GM21390 (cell line): ENCODE data around the gene MXRA5.
"Not testable (repeated sequence)": the region's sequence is repeated elsewhere in the genome, so short reads cannot be mapped to it uniquely, and the experiment has no call there.

Source experiments
- ATAC-seq: cut with Tn5 transposase; IDR thresholded peaks from one replicate; pipeline ENCODE4 v1.9.1; 2021; ENCODE audit not compliant: unreplicated experiment

Gene MXRA5, protein sequence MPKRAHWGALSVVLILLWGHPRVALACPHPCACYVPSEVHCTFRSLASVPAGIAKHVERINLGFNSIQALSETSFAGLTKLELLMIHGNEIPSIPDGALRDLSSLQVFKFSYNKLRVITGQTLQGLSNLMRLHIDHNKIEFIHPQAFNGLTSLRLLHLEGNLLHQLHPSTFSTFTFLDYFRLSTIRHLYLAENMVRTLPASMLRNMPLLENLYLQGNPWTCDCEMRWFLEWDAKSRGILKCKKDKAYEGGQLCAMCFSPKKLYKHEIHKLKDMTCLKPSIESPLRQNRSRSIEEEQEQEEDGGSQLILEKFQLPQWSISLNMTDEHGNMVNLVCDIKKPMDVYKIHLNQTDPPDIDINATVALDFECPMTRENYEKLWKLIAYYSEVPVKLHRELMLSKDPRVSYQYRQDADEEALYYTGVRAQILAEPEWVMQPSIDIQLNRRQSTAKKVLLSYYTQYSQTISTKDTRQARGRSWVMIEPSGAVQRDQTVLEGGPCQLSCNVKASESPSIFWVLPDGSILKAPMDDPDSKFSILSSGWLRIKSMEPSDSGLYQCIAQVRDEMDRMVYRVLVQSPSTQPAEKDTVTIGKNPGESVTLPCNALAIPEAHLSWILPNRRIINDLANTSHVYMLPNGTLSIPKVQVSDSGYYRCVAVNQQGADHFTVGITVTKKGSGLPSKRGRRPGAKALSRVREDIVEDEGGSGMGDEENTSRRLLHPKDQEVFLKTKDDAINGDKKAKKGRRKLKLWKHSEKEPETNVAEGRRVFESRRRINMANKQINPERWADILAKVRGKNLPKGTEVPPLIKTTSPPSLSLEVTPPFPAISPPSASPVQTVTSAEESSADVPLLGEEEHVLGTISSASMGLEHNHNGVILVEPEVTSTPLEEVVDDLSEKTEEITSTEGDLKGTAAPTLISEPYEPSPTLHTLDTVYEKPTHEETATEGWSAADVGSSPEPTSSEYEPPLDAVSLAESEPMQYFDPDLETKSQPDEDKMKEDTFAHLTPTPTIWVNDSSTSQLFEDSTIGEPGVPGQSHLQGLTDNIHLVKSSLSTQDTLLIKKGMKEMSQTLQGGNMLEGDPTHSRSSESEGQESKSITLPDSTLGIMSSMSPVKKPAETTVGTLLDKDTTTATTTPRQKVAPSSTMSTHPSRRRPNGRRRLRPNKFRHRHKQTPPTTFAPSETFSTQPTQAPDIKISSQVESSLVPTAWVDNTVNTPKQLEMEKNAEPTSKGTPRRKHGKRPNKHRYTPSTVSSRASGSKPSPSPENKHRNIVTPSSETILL (N-terminal part only)

DNA sequence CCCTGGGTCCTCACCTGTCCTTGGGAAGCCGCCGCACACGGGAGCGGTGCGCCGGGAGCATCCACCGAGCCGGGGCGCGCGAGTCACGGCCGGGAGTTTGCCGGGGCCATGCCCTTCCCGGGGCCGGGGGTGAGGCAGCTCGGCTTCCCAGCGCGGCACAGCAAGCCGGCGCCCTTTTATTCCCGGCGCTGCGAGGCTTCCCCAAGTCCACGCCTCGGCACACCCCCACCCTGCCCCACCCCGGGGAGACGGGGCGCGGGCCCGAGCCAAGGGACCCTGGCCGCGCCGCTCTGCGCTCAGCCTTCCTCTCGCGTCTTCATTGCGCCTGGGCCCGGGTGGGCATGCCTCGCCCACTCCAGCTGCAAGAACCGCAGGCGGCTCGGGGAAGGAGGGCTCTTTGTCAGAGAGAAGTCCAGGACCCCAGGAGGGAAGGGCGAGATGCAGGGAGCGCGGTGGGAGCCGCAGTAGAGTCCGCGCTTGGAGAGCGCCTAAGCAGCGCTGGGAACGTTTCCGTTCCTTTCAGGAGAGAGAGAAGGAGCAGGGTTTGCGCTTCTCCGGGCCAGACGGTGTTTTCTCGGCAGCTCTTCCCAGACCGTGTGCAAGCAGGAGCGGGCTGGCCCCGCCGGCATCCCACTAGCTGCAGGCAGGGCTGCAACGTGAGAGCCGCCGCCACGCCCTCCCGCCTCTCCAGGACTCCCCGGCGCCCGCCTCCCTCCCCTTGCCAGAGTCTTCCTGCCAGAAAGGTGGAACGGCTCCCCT, at the start of gene MXRA5:
Gene MXRA5 (minus strand): TSS at position 152 of the 759 bp plus-strand sequence. CDS start 2,819 bp downstream, outside the sequence.
- ATAC-seq: no peak

DNA sequence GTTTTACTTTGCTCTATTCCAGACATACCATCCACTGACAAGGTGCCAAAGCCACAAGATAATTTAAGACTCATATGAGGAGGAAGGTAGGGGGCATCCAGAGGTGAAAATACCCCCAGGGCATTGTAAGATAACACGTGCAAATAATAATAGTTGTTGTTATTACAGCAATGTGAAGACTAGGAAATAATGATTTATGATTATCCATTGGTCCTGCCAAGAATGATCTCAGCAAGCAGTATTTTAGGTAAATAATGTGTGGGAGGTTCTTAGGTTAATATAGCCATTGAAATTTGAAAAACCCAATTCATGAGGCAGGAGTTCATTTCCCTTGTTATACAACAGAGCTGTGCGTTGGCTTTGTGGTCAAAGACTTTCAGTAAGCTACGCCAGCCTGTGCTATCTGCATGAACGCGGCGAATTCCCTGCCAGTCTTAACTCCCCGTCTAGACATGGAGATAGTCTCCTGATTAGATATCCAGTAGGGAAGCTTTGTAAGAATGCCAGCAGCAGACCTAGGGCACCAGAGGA, 47.2 kb upstream of the MXRA5 start:
- ATAC-seq: no peak

DNA sequence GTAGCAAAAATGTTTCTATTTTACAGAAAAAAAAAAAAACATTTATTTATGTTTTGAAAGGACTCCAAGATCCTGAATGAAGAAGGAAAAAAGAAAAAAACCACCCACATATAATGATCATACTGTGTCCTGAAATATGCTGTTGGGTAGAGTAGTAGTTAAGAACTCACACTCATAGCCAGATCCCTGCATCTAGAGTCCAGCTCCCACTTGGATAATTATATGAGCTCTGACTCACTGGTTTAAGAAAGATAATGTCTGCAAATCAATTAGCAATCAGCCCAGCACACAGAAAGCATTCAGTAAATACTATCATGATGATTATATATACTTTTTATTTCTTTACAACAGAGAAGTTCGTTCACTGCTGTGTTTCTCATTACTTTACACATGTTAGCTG, 46.7 kb upstream of the MXRA5 start:
- no peak for ATAC-seq

DNA sequence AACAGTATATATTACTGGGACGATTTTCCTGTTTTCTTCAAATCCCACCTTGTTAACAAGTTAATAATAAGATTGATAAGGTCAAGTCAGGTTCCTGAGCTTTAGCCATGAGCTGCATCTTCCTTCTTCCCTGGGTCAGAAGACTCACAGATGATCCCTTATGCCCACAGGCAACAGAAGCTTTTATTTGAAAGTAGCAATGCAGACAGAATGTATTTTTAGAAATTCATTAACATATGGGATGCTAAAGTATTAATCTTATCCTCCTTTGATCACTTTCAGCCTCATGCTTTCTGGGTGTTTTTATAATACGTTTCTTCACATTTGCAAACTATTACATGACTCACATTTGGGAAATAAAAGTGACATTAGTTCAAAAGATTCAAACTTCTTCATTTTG, 42.0 kb upstream of the MXRA5 start:
- ATAC-seq: no peak

DNA sequence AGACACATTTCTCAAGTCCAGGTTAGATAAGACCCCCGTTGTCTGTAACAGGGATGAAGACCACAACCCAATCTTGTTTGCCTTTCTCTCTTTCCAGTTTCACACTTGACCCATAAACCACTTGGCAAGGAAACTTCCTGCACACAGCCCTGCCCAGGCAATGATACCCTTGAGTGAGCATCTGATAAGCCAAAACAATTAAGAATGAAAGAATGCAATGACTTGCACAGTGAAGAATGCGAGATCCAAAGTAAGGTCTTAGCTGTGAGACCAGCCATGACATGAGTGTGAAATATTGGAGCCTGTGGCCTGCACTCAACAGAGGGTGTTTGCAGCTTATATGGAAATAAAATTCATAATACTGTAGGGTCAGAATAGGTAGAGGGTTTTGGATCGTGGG, 37.9 kb upstream of the MXRA5 start:
- no peak for ATAC-seq

DNA sequence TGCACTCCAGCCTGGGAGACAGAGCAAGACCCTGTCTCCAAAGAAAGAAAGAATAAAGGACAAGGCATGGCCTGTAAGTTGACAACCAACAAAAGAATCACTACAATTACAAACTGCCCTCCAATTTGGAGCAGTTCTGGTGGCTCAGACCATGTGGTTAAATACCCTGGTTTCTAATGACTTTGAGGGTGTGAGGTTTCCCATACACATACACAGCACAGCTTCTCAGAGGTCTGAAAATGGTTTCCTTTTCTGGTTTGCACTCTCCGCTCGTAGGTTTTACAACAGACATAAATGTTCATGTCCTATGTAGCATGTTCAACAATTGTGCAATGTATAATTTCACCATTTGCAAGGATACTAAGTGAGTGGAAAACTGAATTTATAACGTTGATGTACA, 34.2 kb upstream of the MXRA5 start:
- no peak for ATAC-seq

DNA sequence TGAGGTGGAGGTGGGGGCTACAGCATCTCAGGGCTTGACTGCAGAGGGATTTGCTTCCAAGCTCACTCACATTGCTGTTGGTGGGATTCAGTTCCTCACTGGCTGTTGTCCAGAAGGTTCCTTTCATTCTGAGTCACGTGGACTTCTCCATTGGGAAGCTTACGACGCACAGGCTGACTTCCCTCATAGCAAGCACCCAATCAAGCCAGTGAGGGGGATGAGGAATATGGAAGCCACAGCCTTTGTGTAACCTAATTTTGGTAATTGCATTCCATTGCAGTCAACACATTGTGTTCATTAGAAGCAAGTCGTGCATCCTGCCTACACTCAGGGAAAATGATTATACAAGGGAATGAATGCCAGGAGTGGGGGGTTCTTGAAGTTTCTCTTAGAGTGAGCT, 32.7 kb upstream of the MXRA5 start:
- ATAC-seq: no peak

DNA sequence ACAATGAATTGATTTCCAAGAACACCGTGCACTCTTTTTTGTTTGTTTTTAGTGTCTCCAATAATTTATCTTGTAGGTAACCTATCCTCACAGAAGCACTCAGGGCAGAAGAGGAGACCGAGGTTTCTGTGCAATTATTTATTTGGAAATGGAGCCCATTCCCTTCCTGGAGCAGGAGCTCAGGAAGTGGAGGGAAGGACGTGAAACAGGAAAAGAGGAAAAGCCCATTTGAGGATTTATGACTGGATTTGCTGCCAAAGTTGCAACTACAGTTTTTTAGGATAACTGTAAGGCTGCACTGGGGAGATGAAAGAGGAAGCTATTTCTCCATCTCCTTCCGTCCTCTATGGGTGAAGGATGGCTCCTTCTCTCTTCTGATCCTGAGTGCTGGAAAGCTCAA, 31.7 kb upstream of the MXRA5 start:
- ATAC-seq: no peak

DNA sequence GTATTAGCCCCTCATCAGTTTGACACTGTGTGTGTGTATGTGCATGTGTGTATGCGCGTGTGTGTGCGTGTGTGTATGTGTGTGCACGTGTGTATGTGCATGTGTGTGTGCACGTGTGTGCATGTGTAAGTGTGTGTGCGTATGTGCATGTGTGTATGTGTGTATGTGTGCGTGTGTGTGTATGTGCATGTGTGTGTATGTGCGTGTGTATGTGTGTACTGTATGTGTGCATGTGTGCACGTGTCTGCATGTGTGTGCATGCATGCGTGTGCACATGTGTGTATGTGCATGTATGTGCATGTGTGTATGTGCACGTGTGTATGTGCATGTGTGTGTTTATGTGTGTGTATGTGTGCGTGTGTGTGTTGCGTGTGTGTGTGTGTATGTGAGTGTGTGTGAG, 31.1 kb upstream of the MXRA5 start:
- ATAC-seq: no peak

DNA sequence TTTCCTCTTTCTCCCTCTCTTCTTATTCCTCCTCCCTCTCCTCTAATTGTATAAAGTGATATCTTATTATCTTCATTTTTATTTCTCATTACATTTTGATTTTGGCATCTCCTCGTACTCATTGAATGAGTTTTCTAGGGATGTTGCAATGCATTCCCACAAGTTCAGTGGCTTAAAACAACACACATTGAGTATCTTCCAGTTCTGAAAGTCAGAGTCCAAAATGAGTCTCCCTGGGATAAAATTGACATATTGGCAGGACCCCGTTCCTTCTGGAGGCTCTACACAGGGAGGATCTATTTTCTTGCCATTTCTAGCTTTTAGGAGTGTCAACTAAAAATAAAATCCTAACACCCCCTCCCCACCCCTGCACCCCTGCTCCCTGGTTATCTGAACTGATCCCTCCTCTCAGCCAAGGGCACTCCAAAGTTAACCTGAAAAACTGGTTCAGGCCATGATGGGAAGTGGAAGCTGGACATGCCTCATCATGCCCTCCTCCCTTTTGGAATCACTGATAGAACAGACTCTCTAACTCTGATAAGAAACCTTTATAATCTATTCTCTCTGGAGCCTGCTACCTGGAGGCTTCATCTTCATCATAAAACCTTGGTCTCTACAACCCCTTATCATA, 29.5 kb upstream of the MXRA5 start:
- not testable (repeated sequence) for ATAC-seq

DNA sequence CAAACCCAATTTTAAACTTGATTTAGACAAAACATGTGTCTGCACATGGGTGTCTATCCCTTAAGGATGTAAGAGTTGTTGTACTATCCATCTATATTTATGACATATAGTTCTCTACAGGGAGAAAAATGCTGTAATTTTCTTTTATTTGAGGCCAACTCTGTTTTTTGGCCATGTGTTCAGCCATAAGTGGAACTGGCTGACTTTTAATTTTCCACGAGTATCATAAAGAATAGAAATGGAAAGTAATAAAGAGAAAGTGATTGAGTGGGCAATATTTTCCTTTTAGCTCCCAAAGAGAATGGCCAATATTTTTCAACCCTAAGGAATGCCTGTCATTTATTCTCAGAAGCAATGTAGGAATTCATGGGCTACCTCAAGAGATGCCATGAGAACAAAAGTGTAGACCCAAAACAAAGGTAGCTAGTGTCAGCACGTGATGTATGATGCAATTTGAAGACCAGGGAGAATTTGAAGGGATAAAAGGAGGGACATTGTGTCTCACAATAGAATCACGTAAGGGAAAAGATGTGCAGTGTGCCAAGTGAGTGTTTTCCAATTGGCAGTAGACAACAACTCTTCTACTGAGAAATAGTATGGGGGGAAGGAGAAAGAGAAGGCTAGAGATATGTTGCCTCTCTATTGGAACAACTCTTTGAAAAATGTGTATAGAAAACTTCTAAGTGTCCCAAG, 27.8 kb upstream of the MXRA5 start:
- no peak for ATAC-seq

DNA sequence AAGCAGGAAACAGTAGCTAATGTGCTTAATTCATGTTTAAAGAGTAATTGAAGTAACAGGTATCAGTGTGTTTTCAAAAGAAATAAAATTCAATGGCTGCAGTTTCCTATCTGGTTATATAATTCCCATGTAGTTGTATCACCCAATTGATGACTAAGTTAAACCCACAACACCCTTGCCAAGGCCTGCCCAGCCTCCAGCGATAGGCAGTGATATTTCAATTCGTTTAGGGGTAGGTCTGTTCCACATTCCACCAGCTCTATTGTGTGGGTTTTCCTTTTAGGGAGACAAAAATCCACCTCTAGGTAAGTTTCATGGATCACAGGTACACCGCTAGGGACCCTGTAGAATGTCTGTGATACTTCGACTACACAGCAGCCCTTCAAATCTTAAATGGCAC, 24.7 kb upstream of the MXRA5 start:
- ATAC-seq: no peak

DNA sequence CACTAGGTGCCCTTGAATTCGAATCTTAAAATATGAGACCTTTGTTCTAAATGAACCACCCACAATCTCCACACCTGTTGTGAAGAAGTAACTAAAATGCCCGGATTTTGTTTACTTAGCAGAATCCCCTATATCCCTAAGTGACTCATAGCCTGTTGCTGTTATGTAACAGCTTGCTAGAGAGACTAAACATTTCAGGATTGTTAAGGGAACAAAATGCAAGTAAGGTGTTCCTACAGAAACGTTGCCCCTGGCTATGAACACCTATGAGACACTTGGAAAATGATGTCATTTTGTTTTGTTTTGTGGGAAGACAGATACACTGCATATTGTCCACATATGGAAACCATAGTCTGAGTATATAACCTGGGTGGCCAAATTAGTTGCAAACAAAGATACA, 24.2 kb upstream of the MXRA5 start:
- no peak for ATAC-seq

DNA sequence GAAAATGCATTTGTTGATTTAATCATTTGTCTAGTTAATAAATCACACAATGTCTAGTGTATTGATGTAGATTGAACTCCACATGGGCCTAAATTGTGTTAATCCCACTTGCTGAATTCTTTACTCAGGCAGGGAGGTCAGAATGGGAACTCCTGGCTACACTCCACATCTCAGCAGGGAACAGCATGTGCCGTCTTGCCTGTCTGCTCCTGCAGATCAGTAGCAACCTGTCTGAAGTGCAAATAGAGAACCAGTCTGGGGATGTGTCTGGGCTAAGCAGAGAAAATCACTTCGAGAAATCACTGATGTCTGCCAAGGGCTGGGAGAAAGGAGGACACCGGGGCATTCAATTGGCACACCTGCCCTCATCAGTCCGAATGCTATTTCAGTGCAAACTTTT, 16.5 kb upstream of the MXRA5 start:
- no peak for ATAC-seq

DNA sequence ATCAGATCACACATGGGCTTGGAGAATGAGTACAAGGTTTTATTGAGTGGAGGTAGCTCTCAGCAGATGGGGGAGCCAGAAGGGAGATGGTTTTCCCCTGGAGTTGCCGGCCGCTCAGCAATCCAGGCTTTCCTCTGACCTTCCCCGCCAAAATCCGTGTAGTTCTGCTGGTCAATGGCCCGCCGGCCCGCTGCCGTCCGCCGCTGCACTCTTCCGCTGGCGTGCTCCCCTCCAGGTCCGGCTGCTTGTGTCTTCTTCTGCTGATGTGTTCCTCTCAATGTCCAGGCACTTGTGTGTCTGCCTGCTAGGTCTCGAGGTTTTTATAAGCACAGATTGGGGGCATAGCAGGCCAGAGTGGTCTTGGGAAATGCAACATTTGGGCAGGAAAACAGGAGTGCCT, 14.4 kb upstream of the MXRA5 start:
- no peak for ATAC-seq

DNA sequence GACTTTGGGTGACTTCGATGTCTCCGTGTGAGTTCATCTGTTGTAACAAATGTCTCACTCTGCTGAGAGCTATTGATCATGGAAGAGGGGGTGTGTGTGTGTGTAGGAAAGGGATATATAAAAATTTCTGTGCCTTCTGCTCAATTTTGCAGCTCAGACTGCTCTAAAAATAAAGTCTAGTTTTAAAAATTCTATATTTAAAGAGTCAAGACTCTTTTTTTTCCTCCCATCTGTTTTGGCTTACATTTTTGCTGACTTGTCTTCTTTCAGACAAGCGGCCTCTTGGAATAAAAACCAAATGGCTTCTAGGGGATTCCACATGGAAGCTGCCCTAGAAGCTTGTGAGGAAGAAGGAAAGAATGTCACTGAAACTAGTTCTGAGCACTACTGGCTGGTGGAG, 6.3 kb upstream of the MXRA5 start:
- not testable (repeated sequence) for ATAC-seq

DNA sequence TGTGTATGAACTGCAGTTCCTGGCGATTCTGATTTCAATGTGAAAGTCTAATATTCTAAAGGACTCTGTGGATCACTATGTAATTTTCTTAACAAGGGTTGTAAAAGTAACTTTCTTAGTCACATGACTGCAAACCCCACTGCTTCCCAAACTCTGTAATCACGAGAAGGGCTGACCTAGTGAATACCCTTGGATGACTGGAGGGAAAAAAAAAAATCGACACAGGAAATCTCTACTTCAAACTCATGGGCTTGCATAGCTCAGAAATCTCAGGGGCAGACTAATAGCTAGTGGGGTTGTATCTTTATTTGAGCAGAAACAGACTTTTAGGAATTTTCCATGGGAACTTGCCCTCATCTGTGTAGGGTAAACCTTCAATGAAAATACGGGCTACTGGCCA, 4.8 kb upstream of the MXRA5 start:
- no peak for ATAC-seq

DNA sequence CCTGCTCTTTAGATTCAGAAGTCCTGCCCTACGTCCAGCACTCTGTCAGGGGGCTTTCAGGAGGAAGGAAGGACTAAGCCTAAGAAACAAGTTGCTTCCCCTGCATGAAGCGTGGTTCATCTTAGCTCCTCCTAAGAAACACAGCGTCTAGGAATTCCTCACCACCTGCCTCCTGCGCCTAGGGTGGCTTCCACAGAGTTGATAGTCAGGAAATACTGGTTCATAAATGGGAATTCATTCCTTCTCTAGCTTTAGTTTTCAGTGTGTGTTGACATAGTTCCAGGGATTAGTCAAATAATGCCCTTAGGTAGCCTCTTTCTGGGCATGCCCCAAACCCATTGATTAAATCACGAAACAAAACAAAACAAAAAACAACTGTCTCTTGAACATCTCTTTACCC, 1.7 kb upstream of the MXRA5 start:
- ATAC-seq: no peak
